DMS153 (cell line): Measurements from ENCODE around the gene GRXCR2.

ENCODE experiments used
- DNase-seq: peaks from one replicate; lab custom pipeline; 2025; lab: John Stamatoyannopoulos, UW

GRXCR2 gene

GRCh38 chr5:145834917-145835847 lies 37.6 kb downstream of the GRXCR2 start, which contains the start of gene PRELID2:
PRELID2 (minus strand) TSS chr5:145835342; CDS start chr5:145835251, 91 bp downstream.
- peak; percentile 52 for DNase-seq

DNA sequence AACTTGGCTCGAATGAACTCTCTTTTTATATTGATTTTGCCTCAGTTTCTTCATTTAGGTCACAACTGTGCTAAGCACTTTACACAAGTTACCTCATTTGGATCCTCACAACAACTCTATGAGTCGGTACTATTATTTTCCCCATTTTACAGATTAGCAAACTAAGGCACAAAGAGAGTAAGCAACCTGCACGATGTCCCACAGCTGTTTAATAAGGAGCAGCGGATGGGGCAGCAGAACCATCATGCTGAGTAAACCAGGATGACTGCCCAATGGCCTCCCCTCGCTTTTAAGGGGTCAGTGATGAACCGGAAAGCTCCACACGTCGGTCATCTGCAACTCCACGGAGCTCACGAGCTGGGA lies 38.3 kb downstream of the GRXCR2 start:
- no peak for DNase-seq

GRCh38 chr5:145833631-145834200 lies 39.1 kb downstream of the GRXCR2 start:
- DNase-seq, result no peak

GRCh38 chr5:145830594-145830993 lies 42.2 kb downstream of the GRXCR2 start:
- no peak for DNase-seq

GRCh38 chr5:145829708-145830361 lies 43.0 kb downstream of the GRXCR2 start:
- peak; percentile 37 for DNase-seq

DNA sequence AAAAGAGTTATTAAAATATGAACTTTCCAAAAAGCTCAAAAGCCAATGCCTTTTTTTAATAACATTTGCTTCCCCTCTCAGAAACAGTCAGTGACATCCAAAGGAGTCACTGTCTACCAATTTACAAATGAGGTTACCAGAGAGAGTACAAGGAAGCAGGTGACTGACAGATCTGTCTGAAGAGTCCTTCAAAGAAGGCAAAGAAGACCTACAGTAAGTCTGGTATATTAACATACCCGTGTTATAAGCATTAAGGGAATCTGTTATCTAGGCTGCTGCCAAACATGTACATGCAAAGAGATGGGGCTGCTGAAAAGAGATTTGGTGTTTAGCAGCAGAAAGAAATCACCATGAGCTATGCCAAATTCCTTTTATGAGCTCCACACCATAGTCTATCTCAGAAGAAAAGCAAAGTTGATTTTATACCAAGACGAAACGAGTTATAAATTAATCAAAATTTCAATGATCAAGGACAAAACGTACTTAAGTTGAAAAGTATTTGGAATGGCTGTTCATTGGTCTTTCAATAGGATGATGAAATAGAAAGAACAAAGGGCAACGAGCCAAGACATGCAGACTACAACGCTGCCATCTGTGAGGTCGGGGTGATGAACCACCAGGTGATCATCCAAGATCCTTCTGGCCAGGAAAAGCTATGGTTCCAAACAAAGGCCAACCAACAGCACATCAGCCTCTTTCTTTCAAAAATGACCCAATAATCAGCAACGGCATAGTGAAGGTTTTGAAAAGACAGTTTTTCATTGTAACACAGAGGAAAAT lies 45.7 kb downstream of the GRXCR2 start:
- DNase-seq, result no peak

- DNase-seq, result peak; percentile 0
Measured at GRCh38 chr5:145825751-145826180, 47.0 kb downstream of the GRXCR2 start.

DNA sequence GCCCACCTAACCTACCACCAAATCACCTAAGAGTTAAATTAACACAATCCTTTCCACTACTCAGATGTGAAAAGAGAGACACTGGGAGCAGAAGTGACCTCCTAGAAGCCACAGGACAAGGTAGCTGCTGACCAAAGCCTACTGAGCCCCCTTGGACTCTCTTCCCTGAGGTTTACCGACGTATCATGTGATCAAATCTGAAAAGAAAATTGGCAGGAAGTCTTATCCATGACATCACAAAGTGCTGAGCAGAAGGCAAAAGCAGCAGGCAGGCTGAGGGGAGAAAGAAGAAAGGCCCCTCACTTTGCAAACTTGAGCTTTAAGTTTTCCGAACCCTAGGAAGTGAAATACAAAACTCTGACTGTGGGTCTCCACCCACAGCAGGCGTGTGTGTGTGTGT lies 48.8 kb downstream of the GRXCR2 start:
- DNase-seq, result no peak

DNA sequence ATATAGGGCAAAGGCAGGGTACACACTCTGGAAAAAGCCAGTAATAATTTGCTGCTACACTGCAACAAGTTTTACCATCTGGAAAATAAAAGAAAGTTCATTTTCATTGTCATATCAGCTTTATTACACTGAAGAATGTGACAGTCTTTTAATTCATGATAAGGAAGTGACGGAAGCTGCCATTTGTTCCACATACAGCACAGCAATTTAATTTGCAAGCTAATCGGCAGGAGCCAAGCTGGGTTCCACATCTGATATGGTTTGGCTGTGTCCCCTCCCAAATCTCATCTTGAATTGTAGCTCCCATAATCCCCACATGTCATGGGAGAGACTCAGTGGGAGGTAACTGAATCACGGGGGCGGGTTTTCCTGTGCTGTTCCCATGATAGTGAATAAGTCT lies 54.2 kb downstream of the GRXCR2 start:
- DNase-seq, result no peak

DNA sequence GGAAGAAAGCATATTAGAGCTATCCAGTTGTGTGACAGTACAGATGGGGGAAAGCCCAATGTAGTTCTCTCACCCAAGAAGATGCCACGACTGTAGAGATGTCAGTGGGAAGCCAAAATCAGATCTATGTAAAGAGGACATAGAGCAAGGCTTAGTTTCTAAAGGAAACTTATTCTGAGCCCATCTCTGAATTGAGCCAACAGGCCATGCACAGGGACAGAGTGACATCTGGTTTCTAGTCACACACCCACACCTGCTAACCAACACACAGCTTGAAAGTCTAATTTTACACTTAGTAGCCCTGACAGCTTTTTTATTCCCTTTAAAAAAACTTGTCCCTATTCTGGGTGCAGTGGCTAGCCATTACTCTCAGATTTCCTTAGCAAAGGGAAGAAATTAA lies 59.9 kb downstream of the GRXCR2 start:
- no peak for DNase-seq

DNA sequence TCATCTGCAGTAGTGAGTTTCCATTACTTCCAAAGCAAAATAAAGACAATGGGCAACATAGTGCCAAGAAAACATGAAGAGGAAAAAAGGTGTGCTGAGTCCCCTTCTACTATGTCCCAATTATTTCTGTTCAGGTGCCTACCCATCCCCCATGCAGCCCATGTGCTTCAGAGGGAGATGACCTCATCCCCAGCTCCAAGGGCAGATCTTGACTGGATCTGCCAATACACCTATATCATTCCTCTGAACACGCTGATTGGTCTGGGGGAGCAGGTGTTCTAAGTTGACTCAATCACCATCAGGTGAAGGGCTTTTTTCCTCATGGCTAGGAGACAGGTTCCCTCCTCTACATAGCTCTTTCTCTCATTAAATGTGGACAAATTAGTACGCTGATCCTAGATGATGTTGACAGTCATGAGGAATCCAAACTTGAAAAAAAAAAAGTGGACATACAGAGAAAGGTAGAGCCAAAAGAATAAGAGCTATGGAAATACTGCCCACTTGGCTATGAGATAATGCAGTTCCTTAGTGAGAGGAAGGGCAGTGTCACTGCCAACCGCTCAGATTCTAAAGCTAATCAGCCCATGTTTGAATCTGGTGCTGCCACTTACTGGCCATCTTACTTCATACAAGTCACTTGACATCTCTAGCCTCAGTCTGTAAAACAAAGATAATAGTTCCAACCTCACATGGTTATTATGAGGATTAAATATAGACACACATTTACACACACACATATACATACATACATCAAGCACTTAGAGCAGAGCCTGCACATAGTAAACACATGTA lies 60.8 kb downstream of the GRXCR2 start:
- DNase-seq, result peak; percentile 58
